ENCODE data around the gene TENM4. TPM values are rescaled to one million over a fixed set of nuclear protein-coding genes. Genes with fewer than 3 reads are reported as not detected.

The TENM4 gene
- total RNA-seq, 1 donor from 2014 or later: 43.2 TPM

- no peak for DNase-seq (ENCODE audit: low read depth, low spot score)
- no peaks in the 10 kb centered on the region for H3K27me3 Mint-ChIP-seq (ENCODE audit: low read depth)
Measured at GRCh38 chr11:79098146-79098545, 342.7 kb downstream of the TENM4 start.

GRCh38 chr11:79097246-79097875, 343.5 kb downstream of the TENM4 start:
- Mint-ChIP-seq H3K27me3 (ENCODE audit: low read depth) (no peaks in the 10 kb centered on the region), H3K27ac (ENCODE audit: unreplicated experiment) (no peak overlapping the region), H3K36me3 (ENCODE audit: low read depth) (no peaks in the 10 kb centered on the region), H3K9me3 (no peaks in the 10 kb centered on the region), H3K4me3 (no peak overlapping the region), H3K4me1 (peaks cover 21% of the 10 kb centered on the region)
- DNase-seq (ENCODE audit: low read depth, low spot score): no peak
- TF ChIP-seq CTCF (conservative IDR thresholded peaks at IDR 0.05): no peak

More at GRCh38 chr11:79098146-79098545, 342.7 kb downstream of the TENM4 start:
- Mint-ChIP-seq H3K9me3 (no peaks in the 10 kb centered on the region), H3K36me3 (ENCODE audit: low read depth) (no peaks in the 10 kb centered on the region), H3K4me3 (no peak overlapping the region), H3K27ac (ENCODE audit: unreplicated experiment) (peak overlapping the region; percentile 77), H3K4me1 (peaks cover 21% of the 10 kb centered on the region)
- TF ChIP-seq CTCF (conservative IDR thresholded peaks at IDR 0.05): no peak

- H3K4me1 Mint-ChIP-seq: peaks cover 21% of the 10 kb centered on the region
- no peaks in the 10 kb centered on the region for H3K36me3 Mint-ChIP-seq (ENCODE audit: low read depth)
Measured at GRCh38 chr11:79095424-79095823, 345.4 kb downstream of the TENM4 start.

GRCh38 chr11:79094616-79095015, 346.2 kb downstream of the TENM4 start:
- Mint-ChIP-seq H3K36me3 (ENCODE audit: low read depth) (no peaks in the 10 kb centered on the region), H3K4me3 (no peak overlapping the region), H3K9me3 (no peaks in the 10 kb centered on the region), H3K4me1 (peaks cover 17% of the 10 kb centered on the region), H3K27me3 (ENCODE audit: low read depth) (no peaks in the 10 kb centered on the region), H3K27ac (ENCODE audit: unreplicated experiment) (no peak overlapping the region)
- no peak for DNase-seq (ENCODE audit: low read depth, low spot score)
- TF ChIP-seq CTCF (conservative IDR thresholded peaks at IDR 0.05): no peak

More at GRCh38 chr11:79095424-79095823, 345.4 kb downstream of the TENM4 start:
- DNase-seq (ENCODE audit: low read depth, low spot score): no peak
- H3K9me3 Mint-ChIP-seq: no peaks in the 10 kb centered on the region
- H3K27me3 Mint-ChIP-seq (ENCODE audit: low read depth): no peaks in the 10 kb centered on the region
- no peak overlapping the region for H3K4me3 Mint-ChIP-seq
- TF ChIP-seq CTCF (conservative IDR thresholded peaks at IDR 0.05): no peak
- no peak overlapping the region for H3K27ac Mint-ChIP-seq (ENCODE audit: unreplicated experiment)

- H3K27ac Mint-ChIP-seq (ENCODE audit: unreplicated experiment): no peak overlapping the region
- no peak for TF ChIP-seq CTCF (conservative IDR thresholded peaks at IDR 0.05)
- H3K27me3 Mint-ChIP-seq (ENCODE audit: low read depth): no peaks in the 10 kb centered on the region
- DNase-seq (ENCODE audit: low read depth, low spot score): no peak
- no peak overlapping the region for H3K4me3 Mint-ChIP-seq
- H3K4me1 Mint-ChIP-seq: peaks cover 24% of the 10 kb centered on the region
- no peaks in the 10 kb centered on the region for H3K36me3 Mint-ChIP-seq (ENCODE audit: low read depth)
- no peaks in the 10 kb centered on the region for H3K9me3 Mint-ChIP-seq
Measured at GRCh38 chr11:79092791-79093353, 348.0 kb downstream of the TENM4 start.
